Transverse colon (tissue), 4 donors: ENCODE data around the gene AIFM2. TPM values are rescaled to one million over a fixed set of nuclear protein-coding genes. Genes with fewer than 3 reads are reported as not detected.

Source experiments
- DNase-seq: peaks from one replicate; pipeline ENCODE4 v3.0.0-alpha.2; 2019
- H3K27ac ChIP-seq, 4 donors: fragments of 200-600 bp; sonication (generic); 2 replicates each; pipeline ENCODE4 v1.5.1; 2016 to 2018; ENCODE audit warnings: inconsistent platforms in 4 of 4
- H3K27me3 ChIP-seq: fragments of 200-600 bp; sonication (generic); 2 replicates; pipeline ENCODE4 v1.5.1; 2017; ENCODE audit warnings: inconsistent platforms
- H3K36me3 ChIP-seq, 4 donors: fragments of 200-600 bp; sonication (generic); 2 replicates each; pipeline ENCODE4 v1.5.1; 2017 to 2019; ENCODE audit warnings: inconsistent platforms in 4 of 4
- H3K4me1 ChIP-seq, 4 donors: fragments of 200-600 bp; sonication (generic); 2 replicates each; pipeline ENCODE4 v1.5.1; 2017 to 2020; ENCODE audit warnings: inconsistent platforms in 4 of 4
- H3K4me3 ChIP-seq, 4 donors: fragments of 200-600 bp; sonication (generic); 1 replicate in 1 of 4; 2 replicates in 3 of 4; pipeline versions ENCODE4 v1.5.1 to v1.6.1; 2017 to 2019; ENCODE audit warnings: inconsistent platforms in 4 of 4
- H3K9me3 ChIP-seq, 2 donors: fragments of 200-600 bp; sonication (generic); 2 replicates each; pipeline ENCODE4 v1.5.1; 2017 to 2019; ENCODE audit warnings: inconsistent platforms in 2 of 2
- CTCF ChIP-seq, 5 experiments: fragments of 200-600 bp in 3 of 5; fragments of 450-650 bp in 2 of 5; sonication (generic) in 3 of 5; IDR thresholded peaks; 1 replicate in 2 of 5; 2 replicates in 3 of 5; pipeline ENCODE4 v1.5.1; 2016 to 2017; ENCODE audit warnings: antibody characterized with exemption in 5 of 5, inconsistent platforms in 3 of 5, mild to moderate bottlenecking in 2 of 5, moderate library complexity in 1 of 5
- EP300 ChIP-seq: sonication (generic); formaldehyde crosslinking; IDR thresholded peaks from one replicate; pipeline ENCODE4 v1.6.1; 2017; ENCODE audit warnings: antibody characterized with exemption, low read depth
- POLR2A ChIP-seq: fragments of 450-650 bp; IDR thresholded peaks from one replicate; pipeline ENCODE4 v1.6.1; 2016; ENCODE audit warnings: antibody characterized with exemption, mild to moderate bottlenecking, moderate library complexity
- POLR2AphosphoS5 ChIP-seq, 3 donors: sonication (generic); formaldehyde crosslinking; IDR thresholded peaks; one replicate each; pipeline ENCODE4 v1.6.1; 2016; ENCODE audit warnings: antibody characterized with exemption in 3 of 3
- WGBS, 2 donors: methylation state at CpG; one replicate each; pipeline ENCODE4 v1.1.5; 2018; ENCODE audit warnings: low coverage in 1 of 2; 5-methylcytosine and 5-hydroxymethylcytosine counted together
- in situ Hi-C, 4 donors: fragments of 200-750 bp; cut with MboI; loops; one replicate each; pipeline versions ENCODE4 v1.15.0 to v1.15.1; 2017; ENCODE audit warnings: low sequenced_read_pairs in 3 of 4, low pct_ligation_motif_present in 1 of 4, low pct_unique_long_range_greater_than_20kb in 1 of 4
- intact Hi-C: fragments of 100-400 bp; cut with DNase I; formaldehyde crosslinking; loops from one replicate; pipeline ENCODE4 v1.15.1; 2023; ENCODE audit warnings: low total_unique reads
- total RNA-seq, 4 donors: library from RNA; depleted of rRNA; stranded (reverse); fragments of >200 nt; gene quantifications; one replicate each; pipeline ENCODE4 v1.1.0, GENCODE V29; 2016

AIFM2 gene
- total RNA-seq, 4 donors from 2014 or later, result 3.8 to 27.0 (median 23.9) TPM

DNA sequence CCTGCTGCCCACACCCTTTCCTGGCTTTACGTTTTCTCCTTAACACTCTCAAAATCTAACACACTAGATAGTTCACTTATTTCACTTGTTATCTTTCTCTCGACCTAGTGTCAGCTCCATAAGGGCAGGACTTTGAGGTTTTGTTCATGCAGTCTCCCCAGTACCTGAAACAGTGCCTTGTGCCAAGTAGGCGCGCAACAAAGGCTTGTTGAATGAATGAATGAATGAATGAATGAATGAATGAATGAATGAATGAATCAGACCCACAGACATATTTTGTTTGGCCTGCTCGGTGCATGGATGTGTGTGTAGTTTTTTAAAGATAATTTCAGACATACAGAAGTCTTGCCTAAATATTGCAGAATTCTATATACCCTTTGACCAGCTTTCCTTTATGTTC, 7.7 kb upstream of the AIFM2 start:
- TF ChIP-seq CTCF (IDR thresholded peaks at IDR 0.05), result no peak
- no peak for TF ChIP-seq POLR2AphosphoS5 (IDR thresholded peaks at IDR 0.05)
- H3K36me3 ChIP-seq, result no peaks in the 10 kb centered on the region
- DNase-seq, result no peak
- in situ Hi-C loops, result no loop called here
- 78 to 88% methylated on average over 4 to 5 of the region's 5 CpGs for WGBS, 2 donors
- H3K4me1 ChIP-seq, result peaks cover 6 to 38% (median 26%) of the 10 kb centered on the region in 4 donors
- intact Hi-C loops, result no loop called here
- no peak overlapping the region for H3K4me3 ChIP-seq
- H3K9me3 ChIP-seq, result no peaks in the 10 kb centered on the region
- H3K27ac ChIP-seq, result no peak overlapping the region
- H3K27me3 ChIP-seq, result no peaks in the 10 kb centered on the region

DNA sequence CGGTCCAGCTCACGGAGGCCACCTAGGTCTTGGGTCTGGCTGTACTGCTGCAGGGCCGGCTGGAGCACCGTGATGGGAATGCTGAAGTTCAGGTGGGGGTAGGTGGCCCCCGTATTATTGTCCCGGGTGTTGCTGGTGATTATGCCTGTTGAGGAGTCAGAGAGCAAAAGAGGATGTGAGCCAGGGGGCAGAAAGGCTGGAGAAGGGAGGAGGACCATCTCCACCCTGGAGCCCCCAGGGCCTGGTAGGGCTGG, 7.3 kb upstream of the AIFM2 start:
- Histone ChIP-seq H3K4me1 (peaks cover 4 to 34% (median 23%) of the 10 kb centered on the region in 4 donors), H3K27ac (no peak overlapping the region), H3K9me3 (no peaks in the 10 kb centered on the region), H3K4me3 (no peak overlapping the region), H3K36me3 (no peaks in the 10 kb centered on the region), H3K27me3 (no peaks in the 10 kb centered on the region)
- intact Hi-C loops, result no loop called here
- WGBS, 2 donors, result 100% methylated on average over 3 of the region's 6 CpGs; no CpG with 5 or more reads in 1 of the 2 donors
- TF ChIP-seq POLR2AphosphoS5 (IDR thresholded peaks at IDR 0.05), result no peak
- TF ChIP-seq CTCF (IDR thresholded peaks at IDR 0.05), result no peak
- TF ChIP-seq POLR2A, result no peak
- no peak for TF ChIP-seq EP300
- in situ Hi-C loops, result no loop called here
- DNase-seq, result no peak

DNA sequence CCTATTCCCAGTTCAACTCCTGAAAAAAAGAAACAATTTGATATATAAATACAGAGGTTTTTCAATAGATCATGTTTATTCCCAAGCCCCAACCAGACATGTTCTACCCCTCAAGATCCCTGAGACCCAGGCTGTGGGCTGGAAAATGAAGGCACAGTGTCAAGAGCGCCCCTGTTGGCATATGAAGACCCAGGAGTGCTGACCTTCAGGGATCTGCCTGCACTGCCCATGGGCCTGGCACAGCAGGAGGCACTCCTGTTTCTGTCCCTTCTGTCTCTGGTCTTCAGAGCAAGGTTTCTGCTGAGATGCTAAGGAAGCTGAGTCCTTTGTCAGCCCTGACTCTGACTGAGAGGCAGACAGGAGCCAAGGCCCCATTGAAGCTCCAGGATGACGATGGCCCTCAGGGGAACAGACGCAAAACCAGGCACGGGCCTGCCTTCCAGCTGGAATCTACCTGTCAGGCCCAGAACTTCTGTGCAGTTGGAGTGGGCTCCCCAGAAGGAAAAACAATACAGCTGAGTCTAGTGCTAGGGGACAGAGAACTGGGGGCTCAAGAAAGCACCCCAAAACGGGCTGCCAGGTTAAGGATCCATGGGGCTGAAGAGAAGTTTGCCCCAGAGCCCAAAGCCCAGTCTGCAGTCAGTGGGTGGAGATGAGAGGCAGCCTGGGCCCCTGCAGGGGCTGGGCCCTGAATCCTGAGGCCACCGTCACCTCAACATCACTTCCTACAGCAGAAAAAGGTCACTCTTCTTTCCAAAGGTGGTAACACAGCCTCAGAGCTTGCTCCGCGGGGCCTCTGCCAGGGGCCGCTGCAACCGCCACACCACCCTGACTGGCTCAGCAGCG, 6.7 kb upstream of the AIFM2 start:
- intact Hi-C loops, result no loop called here
- TF ChIP-seq EP300, result no peak
- no peak for TF ChIP-seq POLR2A
- TF ChIP-seq POLR2AphosphoS5 (IDR thresholded peaks at IDR 0.05), result no peak
- no peak for TF ChIP-seq CTCF (IDR thresholded peaks at IDR 0.05)
- H3K4me3 ChIP-seq, result no peak overlapping the region
- no peaks in the 10 kb centered on the region for H3K9me3 ChIP-seq
- H3K4me1 ChIP-seq, result peaks cover 0 to 29% (median 18%) of the 10 kb centered on the region in 4 donors
- DNase-seq, result no peak
- WGBS, 2 donors, result 87 to 91% methylated on average over 3 to 11 of the region's 11 CpGs
- in situ Hi-C loops, result no loop called here
- no peaks in the 10 kb centered on the region for H3K36me3 ChIP-seq
- no peaks in the 10 kb centered on the region for H3K27me3 ChIP-seq
- peak overlapping the region; percentile 79 to 84 (median 83) for H3K27ac ChIP-seq

GRCh38 chr10:70137927-70138883, 5.6 kb upstream of the AIFM2 start:
- Histone ChIP-seq H3K9me3 (no peaks in the 10 kb centered on the region), H3K4me1 (peaks cover 0 to 32% (median 19%) of the 10 kb centered on the region in 4 donors), H3K36me3 (no peaks in the 10 kb centered on the region), H3K27me3 (no peaks in the 10 kb centered on the region), H3K4me3 (no peak overlapping the region), H3K27ac (peak overlapping the region; percentile 79 to 84 (median 83))
- in situ Hi-C loops (no loop called here), intact Hi-C loops (no loop called here)
- TF ChIP-seq POLR2A, result peak; percentile 45
- no peak for TF ChIP-seq POLR2AphosphoS5 (IDR thresholded peaks at IDR 0.05)
- peak in 1 of 5 experiments; percentile 51 for TF ChIP-seq CTCF (IDR thresholded peaks at IDR 0.05)
- WGBS, 2 donors, result 61 to 85% methylated on average over 4 to 14 of the region's 14 CpGs
- DNase-seq, result peak; percentile 72
